ENCODE data around the gene EEF1G. TPM values are rescaled to one million over a fixed set of nuclear protein-coding genes. Genes with fewer than 3 reads are reported as not detected.

EEF1G gene
- total and polyA plus RNA-seq, 9 of the 15 experiments (the other 6 are each of a cell fraction or from before 2014, with no cell fraction given), result 985 to 2,349 (median 2,035) TPM

GRCh38 chr11:62574363-62575071, 826 bp upstream of the EEF1G start (continued):
- TF ChIP-seq ZBTB11 (CRISPR knock-in tag; IDR thresholded peaks at IDR 0.05) (no peak; a peak in 1 of 6 replicates), ZNF551 (CRISPR knock-in tag; IDR thresholded peaks at IDR 0.05) (no peak), ZNF696 (CRISPR knock-in tag; conservative IDR thresholded peaks at IDR 0.05) (0 out of 2 replicates have a peak, but pooled peaks have one; percentile 63), RBM39 (optimal IDR thresholded peaks at IDR 0.05; ENCODE audit: low read depth, low read length) (peak; percentile 81), ZNF77 (CRISPR knock-in tag; IDR thresholded peaks at IDR 0.05) (no peak), TBP (optimal IDR thresholded peaks at IDR 0.05; ENCODE audit: low read depth, low read length) (no peak), ARID2 (IDR thresholded peaks at IDR 0.05) (no peak), TCFL5 (CRISPR knock-in tag; conservative IDR thresholded peaks at IDR 0.05) (no peak), ZBTB7A (IDR thresholded peaks at IDR 0.05; ENCODE audit: borderline replicate concordance, control insufficient read depth, low read depth, low read length) (peak; percentile 35; the same call in 1 of the 2 replicates), ZNF511 (CRISPR knock-in tag; IDR thresholded peaks at IDR 0.05) (0 out of 2 replicates have a peak, but pooled peaks have one; percentile 22), NFYB (IDR thresholded peaks at IDR 0.05; ENCODE audit: extremely low read depth, insufficient read length) (no peak), GTF3C2 (IDR thresholded peaks at IDR 0.05; ENCODE audit: borderline replicate concordance, extremely low read depth, insufficient read length) (no peak), ZFX (CRISPR knock-in tag; IDR thresholded peaks at IDR 0.05) (no peak)

Data from K562 (cell line).